HG02884 (cell line): Measurements from ENCODE around the gene FBXO44.

ENCODE experiments used
- ATAC-seq: cut with Tn5 transposase; IDR thresholded peaks from one replicate; pipeline ENCODE4 v1.9.1; 2021; ENCODE audit warnings: mild to moderate bottlenecking, moderate library complexity; ENCODE audit not compliant: unreplicated experiment

The FBXO44 gene

DNA sequence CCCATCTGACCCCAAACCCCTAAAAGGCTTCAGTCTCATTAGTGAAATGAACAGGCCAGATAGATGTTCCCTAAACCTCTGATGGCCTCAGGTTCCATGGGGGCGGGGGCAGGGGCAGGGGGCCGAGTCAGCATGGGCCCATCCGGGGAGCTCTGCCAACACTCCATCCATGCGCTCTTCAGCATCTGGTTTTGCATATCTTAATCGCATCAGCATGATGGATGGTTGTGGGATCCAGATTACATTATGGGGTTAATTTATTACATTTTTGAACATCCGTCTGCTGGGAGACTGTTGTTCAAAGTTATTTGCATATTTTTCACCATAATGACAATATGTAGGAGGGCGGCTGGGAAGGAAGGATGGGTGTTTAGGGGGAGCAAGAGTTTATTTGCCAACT, 29.4 kb downstream of the FBXO44 start:
- ATAC-seq = no peak

GRCh38 chr1:11685210-11685752, 30.6 kb downstream of the FBXO44 start:
- ATAC-seq = no peak

DNA sequence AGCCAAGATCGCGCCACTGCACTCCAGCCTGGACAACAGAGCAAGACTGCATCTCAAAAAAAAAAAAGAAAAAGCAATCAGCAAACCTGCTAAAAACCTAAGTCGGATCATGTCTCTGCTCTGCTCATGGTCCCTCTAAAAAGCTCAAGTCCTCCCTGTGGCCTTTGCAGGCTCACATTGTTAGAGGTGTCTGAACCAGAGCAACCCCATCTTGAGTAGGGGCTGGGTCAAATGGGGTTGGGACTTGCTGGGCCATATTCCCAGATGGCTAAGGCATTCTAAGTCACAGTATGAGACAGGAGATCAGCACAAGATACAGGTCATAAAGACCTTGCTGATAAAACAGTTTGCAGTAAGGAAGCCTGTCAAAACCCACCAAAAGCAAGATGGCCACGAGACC, 33.8 kb downstream of the FBXO44 start:
- no peak for ATAC-seq

- no peak for ATAC-seq
Measured at GRCh38 chr1:11690397-11691301, 36.0 kb downstream of the FBXO44 start.

DNA sequence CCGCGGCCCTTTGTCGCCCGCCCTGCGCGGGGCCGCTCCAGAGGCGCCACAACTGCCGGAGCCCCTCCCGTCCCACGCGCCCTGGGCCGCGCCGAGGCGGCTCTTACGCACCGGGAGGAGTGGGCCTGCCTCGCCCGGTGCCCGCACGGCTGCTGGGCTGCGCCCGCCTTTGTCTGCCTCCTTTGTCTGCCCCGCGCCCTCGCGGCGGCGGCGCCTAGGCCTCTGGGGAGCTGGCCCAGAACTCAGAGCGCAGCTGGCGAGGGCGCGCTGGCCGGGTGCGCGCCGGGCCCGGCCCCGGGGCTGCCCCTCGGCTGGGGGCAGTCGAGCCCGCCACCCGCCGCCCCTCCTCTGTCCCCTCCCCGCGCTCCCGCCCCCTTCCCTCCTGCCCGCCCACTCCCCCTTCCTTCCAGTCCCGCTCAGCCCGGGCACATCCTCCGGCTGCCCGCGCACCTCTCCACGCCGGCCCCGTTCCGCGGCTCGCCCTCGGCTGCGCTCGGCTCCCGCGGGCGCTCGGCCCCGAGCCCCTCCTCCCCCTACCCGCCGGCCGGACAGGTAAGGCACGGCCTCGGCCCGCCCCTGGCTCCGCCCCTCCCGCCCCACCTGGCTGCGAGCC, 36.7 kb downstream of the FBXO44 start, which contains the start of gene DRAXIN:
Gene DRAXIN, plus strand, starts transcription at position 409 of the 613 bp plus-strand sequence. CDS start 14,549 bp downstream, outside the sequence.
- no peak for ATAC-seq

GRCh38 chr1:11691928-11692711, 37.4 kb downstream of the FBXO44 start:
- ATAC-seq = no peak

DNA sequence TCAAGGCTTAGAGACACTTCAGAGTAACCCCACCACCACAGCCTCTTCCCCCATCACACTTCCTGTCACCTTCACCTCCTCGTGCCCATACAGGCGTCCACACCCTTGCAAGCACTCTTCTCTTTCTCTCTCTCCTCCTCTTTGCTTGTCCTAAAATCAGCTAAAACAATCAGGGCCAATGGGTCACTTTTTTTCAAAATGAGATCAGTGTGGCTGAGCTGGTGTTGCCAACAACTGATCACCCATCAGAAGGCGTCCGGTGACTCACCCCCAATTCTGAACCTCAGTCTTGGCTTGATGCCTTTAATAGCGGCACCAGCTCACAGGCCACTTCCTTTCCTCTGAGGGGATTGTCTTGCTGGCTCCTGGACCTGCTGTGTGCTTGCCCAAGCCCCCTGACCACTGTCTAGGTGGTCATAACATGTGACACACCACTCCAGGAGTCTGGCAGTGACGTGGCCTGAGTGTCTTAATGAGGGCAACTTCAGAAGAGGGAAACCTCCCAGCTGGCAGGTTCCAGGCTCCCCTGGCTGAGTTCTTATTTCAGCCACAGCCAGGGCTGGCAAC, 38.4 kb downstream of the FBXO44 start:
- no peak for ATAC-seq

- no peak for ATAC-seq
Measured at GRCh38 chr1:11693917-11694316, 39.2 kb downstream of the FBXO44 start.

- no peak for ATAC-seq
Measured at GRCh38 chr1:11695861-11696260, 41.2 kb downstream of the FBXO44 start.

GRCh38 chr1:11697188-11697892, 42.7 kb downstream of the FBXO44 start:
- ATAC-seq = no peak

- no peak for ATAC-seq
Measured at GRCh38 chr1:11697893-11698210, 43.2 kb downstream of the FBXO44 start.

DNA sequence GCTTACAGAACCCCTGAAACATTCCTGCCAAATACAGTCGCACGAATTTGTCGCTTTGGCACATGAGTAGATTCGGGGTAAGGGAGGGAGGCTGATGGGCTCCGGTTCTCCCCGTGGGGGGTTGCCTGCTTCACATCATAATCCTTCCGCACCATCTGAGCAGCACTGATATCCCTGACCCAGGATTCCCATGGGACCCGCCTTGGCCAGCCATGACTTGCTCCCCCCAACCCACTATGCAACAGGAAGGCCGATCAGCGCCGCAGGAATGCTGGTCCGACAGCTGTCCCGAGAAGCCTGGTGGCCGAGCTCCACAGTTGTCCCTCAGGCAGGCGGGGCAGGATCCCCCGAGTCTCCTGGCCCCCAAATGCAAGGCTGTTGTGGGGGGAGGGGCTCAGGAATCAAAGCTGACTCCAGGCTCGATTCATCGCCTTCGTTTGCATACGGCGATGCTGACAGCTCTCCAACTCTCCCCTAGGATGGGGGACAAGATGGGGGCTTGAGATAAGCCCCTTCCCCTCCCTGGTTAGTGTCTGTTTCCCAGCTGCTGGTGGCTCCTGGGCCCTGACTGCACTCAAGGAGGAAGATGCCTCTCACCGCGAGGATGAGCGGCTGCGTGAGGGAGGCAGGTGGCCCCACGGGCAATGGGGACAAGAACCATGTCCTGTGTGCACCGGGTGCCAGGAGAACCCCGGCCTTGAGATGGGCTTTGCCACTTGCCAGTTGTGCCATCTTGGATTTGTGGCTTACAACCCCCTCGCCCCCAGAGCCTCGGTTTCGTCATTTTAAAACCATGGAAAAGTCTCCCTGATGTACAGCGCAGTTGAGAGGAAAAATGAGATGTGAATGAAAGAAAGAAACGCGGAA, 46.2 kb downstream of the FBXO44 start:
- ATAC-seq = no peak

- ATAC-seq = no peak
Measured at GRCh38 chr1:11701551-11701961, 46.9 kb downstream of the FBXO44 start.

- ATAC-seq = no peak
Measured at GRCh38 chr1:11701981-11702803, 47.5 kb downstream of the FBXO44 start.

- no peak for ATAC-seq
Measured at GRCh38 chr1:11703357-11704193, 48.9 kb downstream of the FBXO44 start.

DNA sequence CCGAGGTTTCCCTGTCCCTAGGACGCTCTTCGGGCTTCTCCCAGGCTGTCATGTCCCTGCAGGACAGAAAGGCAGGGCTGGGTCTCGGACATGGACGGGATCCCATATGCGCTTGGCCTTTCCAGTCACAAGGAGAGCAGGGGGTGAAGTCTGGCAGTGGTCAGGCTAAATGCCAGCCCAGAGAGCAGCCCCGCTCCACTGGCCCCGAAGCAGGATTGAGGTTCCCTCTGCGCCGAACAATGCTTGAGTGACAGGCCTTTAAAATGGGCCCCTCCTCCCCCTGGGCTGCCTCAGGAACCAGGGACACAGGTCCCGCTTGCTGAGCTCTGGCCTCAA, 49.5 kb downstream of the FBXO44 start:
- no peak for ATAC-seq

GRCh38 chr1:11704691-11705475, 50.2 kb downstream of the FBXO44 start:
- ATAC-seq = no peak
